ENCODE measurements around the gene THSD7B. TPM values are rescaled to one million over a fixed set of nuclear protein-coding genes. Genes with fewer than 3 reads are reported as not detected.

Gene THSD7B
- total RNA-seq, 1 donor from 2014 or later = 0.38 TPM

GRCh38 chr2:137590102-137590501 lies 824.8 kb downstream of the THSD7B start:
- Histone ChIP-seq H3K4me3 (no peak overlapping the region), H3K27me3 (ENCODE audit: low read depth) (no peaks in the 10 kb centered on the region), H3K4me1 (no peaks in the 10 kb centered on the region), H3K36me3 (no peaks in the 10 kb centered on the region), H3K27ac (no peak overlapping the region), H3K9me3 (no peaks in the 10 kb centered on the region)
- intact Hi-C loops (cut with DNase I) = no loop called here
- no peak for ATAC-seq
- no peak for DNase-seq
- no peak for TF ChIP-seq CTCF (IDR thresholded peaks at IDR 0.05)

- no peak overlapping the region for H3K4me3 ChIP-seq
- no peaks in the 10 kb centered on the region for H3K27me3 ChIP-seq (ENCODE audit: low read depth)
- no peaks in the 10 kb centered on the region for H3K4me1 ChIP-seq
- TF ChIP-seq CTCF (IDR thresholded peaks at IDR 0.05) = no peak
- H3K9me3 ChIP-seq = no peaks in the 10 kb centered on the region
- no peak for ATAC-seq
- no peak overlapping the region for H3K27ac ChIP-seq
- DNase-seq = no peak
- H3K36me3 ChIP-seq = no peaks in the 10 kb centered on the region
- intact Hi-C loops (cut with DNase I) = no loop called here
Measured at GRCh38 chr2:137607722-137608318, 842.5 kb downstream of the THSD7B start.

GRCh38 chr2:137638932-137639331 lies 873.6 kb downstream of the THSD7B start:
- TF ChIP-seq CTCF (IDR thresholded peaks at IDR 0.05) = no peak
- H3K9me3 ChIP-seq = no peaks in the 10 kb centered on the region
- H3K27me3 ChIP-seq (ENCODE audit: low read depth) = no peaks in the 10 kb centered on the region
- intact Hi-C loops (cut with DNase I) = no loop called here
- no peaks in the 10 kb centered on the region for H3K4me1 ChIP-seq
- no peaks in the 10 kb centered on the region for H3K36me3 ChIP-seq
- no peak for DNase-seq
- no peak for ATAC-seq
- H3K4me3 ChIP-seq = no peak overlapping the region
- no peak overlapping the region for H3K27ac ChIP-seq

- intact Hi-C loops (cut with DNase I) = no loop called here
- no peaks in the 10 kb centered on the region for H3K36me3 ChIP-seq
- no peak for TF ChIP-seq CTCF (IDR thresholded peaks at IDR 0.05)
- H3K9me3 ChIP-seq = no peaks in the 10 kb centered on the region
- no peak overlapping the region for H3K4me3 ChIP-seq
- H3K27ac ChIP-seq = no peak overlapping the region
- H3K4me1 ChIP-seq = no peaks in the 10 kb centered on the region
- ATAC-seq (no peak), DNase-seq (no peak)
- no peaks in the 10 kb centered on the region for H3K27me3 ChIP-seq (ENCODE audit: low read depth)
Measured at GRCh38 chr2:137644731-137645130, 879.4 kb downstream of the THSD7B start.

- DNase-seq (no peak), ATAC-seq (no peak)
- no peak for TF ChIP-seq CTCF (IDR thresholded peaks at IDR 0.05)
- intact Hi-C loops (cut with DNase I) = no loop called here
- Histone ChIP-seq H3K27ac (no peak overlapping the region), H3K4me3 (no peak overlapping the region), H3K4me1 (no peaks in the 10 kb centered on the region), H3K27me3 (ENCODE audit: low read depth) (no peaks in the 10 kb centered on the region), H3K36me3 (no peaks in the 10 kb centered on the region), H3K9me3 (no peaks in the 10 kb centered on the region)
Measured at GRCh38 chr2:137654046-137654445, 888.7 kb downstream of the THSD7B start.
